Esophagus squamous epithelium (tissue), 5 donors: ENCODE data around the gene PTP4A2. TPM values are rescaled to one million over a fixed set of nuclear protein-coding genes. Genes with fewer than 3 reads are reported as not detected.

Experiments used
- DNase-seq: peaks from one replicate; lab custom pipeline; 2025; lab: John Stamatoyannopoulos, UW
- H3K27ac ChIP-seq, 4 donors: fragments of 200-600 bp; sonication (generic); one replicate each; pipeline ENCODE4 v1.5.1; 2016 to 2019; ENCODE audit warnings: mild to moderate bottlenecking in 1 of 4
- H3K27me3 ChIP-seq, 4 donors: fragments of 200-600 bp; sonication (generic); 1 replicate in 3 of 4; 2 replicates in 1 of 4; pipeline versions ENCODE4 v1.5.1 to v1.6.0; 2017 to 2021; ENCODE audit warnings: antibody characterized with exemption in 1 of 4
- H3K36me3 ChIP-seq, 3 donors: fragments of 200-600 bp; sonication (generic); one replicate each; pipeline ENCODE4 v1.5.1; 2016 to 2019
- H3K4me1 ChIP-seq, 3 donors: fragments of 200-600 bp; sonication (generic); one replicate each; pipeline ENCODE4 v1.5.1; 2017 to 2019
- H3K4me3 ChIP-seq, 4 donors: fragments of 200-600 bp; sonication (generic); 1 replicate in 3 of 4; 2 replicates in 1 of 4; pipeline ENCODE4 v1.5.1; 2016 to 2019; ENCODE audit warnings: mild to moderate bottlenecking in 2 of 4, moderate library complexity in 1 of 4
- H3K9me3 ChIP-seq, 3 donors: fragments of 200-600 bp; sonication (generic); one replicate each; pipeline ENCODE4 v1.5.1; 2016 to 2019
- CTCF ChIP-seq, 6 experiments: fragments of 450-650 bp in 4 of 6; fragments of 200-600 bp in 2 of 6; sonication (generic) in 2 of 6; IDR thresholded peaks; one replicate each; pipeline ENCODE4 v1.5.1; 2016 to 2019; ENCODE audit warnings: antibody characterized with exemption in 6 of 6, mild to moderate bottlenecking in 4 of 6, moderate library complexity in 4 of 6
- POLR2A ChIP-seq, 4 donors: fragments of 450-650 bp; IDR thresholded peaks; one replicate each; pipeline ENCODE4 v1.6.1; 2017; ENCODE audit warnings: antibody characterized with exemption in 4 of 4, mild to moderate bottlenecking in 4 of 4, moderate library complexity in 3 of 4
- WGBS, 2 donors: methylation state at CpG; one replicate each; pipeline ENCODE4 v1.1.5; 2018; 5-methylcytosine and 5-hydroxymethylcytosine counted together
- intact Hi-C: fragments of 100-400 bp; cut with DNase I; formaldehyde crosslinking; loops from one replicate; pipeline ENCODE4 v1.15.0; 2022
- total RNA-seq, 4 donors: library from RNA; depleted of rRNA; stranded (reverse); fragments of >200 nt; gene quantifications; one replicate each; pipeline ENCODE4 v1.1.0, GENCODE V29; 2016
- donor health status: DM: yes; HTN: yes; CAD: no.

Gene PTP4A2
- total RNA-seq, 4 donors from 2014 or later = 71.4 to 122 (median 108) TPM

- H3K9me3 ChIP-seq = no peaks in the 10 kb centered on the region
- no peak for DNase-seq
- TF ChIP-seq POLR2A (IDR thresholded peaks at IDR 0.05) (no peak), CTCF (IDR thresholded peaks at IDR 0.05) (no peak)
- WGBS, 2 donors = 41 to 72% methylated on average over 7 of the region's 7 CpGs
- no peaks in the 10 kb centered on the region for H3K36me3 ChIP-seq
- H3K27me3 ChIP-seq = no peaks in the 10 kb centered on the region
- H3K27ac ChIP-seq = no peak overlapping the region
- no peaks in the 10 kb centered on the region for H3K4me1 ChIP-seq
- H3K4me3 ChIP-seq = no peak overlapping the region
- intact Hi-C loops = no loop called here
Observed at GRCh38 chr1:31860581-31860980, 77.6 kb downstream of the PTP4A2 start.

- Histone ChIP-seq H3K36me3 (no peaks in the 10 kb centered on the region), H3K4me1 (no peaks in the 10 kb centered on the region), H3K27ac (no peak overlapping the region), H3K27me3 (no peaks in the 10 kb centered on the region), H3K4me3 (no peak overlapping the region), H3K9me3 (no peaks in the 10 kb centered on the region)
- no peak for DNase-seq
- TF ChIP-seq POLR2A (IDR thresholded peaks at IDR 0.05) (no peak), CTCF (IDR thresholded peaks at IDR 0.05) (no peak)
- intact Hi-C loops = no loop called here
- 68 to 81% methylated on average over 2 of the region's 2 CpGs for WGBS, 2 donors
Observed at GRCh38 chr1:31859719-31860118, 78.4 kb downstream of the PTP4A2 start.

GRCh38 chr1:31859044-31859443, 79.1 kb downstream of the PTP4A2 start:
- WGBS, 2 donors = 91 to 100% methylated on average over 3 of the region's 3 CpGs
- no peaks in the 10 kb centered on the region for H3K27me3 ChIP-seq
- no peaks in the 10 kb centered on the region for H3K36me3 ChIP-seq
- H3K4me3 ChIP-seq = no peak overlapping the region
- no peaks in the 10 kb centered on the region for H3K4me1 ChIP-seq
- H3K27ac ChIP-seq = no peak overlapping the region
- TF ChIP-seq POLR2A (IDR thresholded peaks at IDR 0.05) (no peak), CTCF (IDR thresholded peaks at IDR 0.05) (no peak)
- intact Hi-C loops = no loop called here
- H3K9me3 ChIP-seq = no peaks in the 10 kb centered on the region
- DNase-seq = no peak

GRCh38 chr1:31857863-31858262, 80.3 kb downstream of the PTP4A2 start:
- DNase-seq = no peak
- Histone ChIP-seq H3K9me3 (no peaks in the 10 kb centered on the region), H3K4me1 (no peaks in the 10 kb centered on the region), H3K27ac (no peak overlapping the region), H3K27me3 (no peaks in the 10 kb centered on the region), H3K36me3 (no peaks in the 10 kb centered on the region), H3K4me3 (no peak overlapping the region)
- TF ChIP-seq CTCF (IDR thresholded peaks at IDR 0.05) = no peak
- TF ChIP-seq POLR2A (IDR thresholded peaks at IDR 0.05) = no peak
- intact Hi-C loops = no loop called here
- WGBS, 2 donors = 88 to 90% methylated on average over 6 of the region's 6 CpGs

Other genes starting within 250 kb of the PTP4A2 start
- gene COL16A1, start 234.4 kb downstream of the PTP4A2 start, total RNA-seq = 10 to 100 TPM in 2 of 4 donors, 1 to 10 TPM in 2; 8.8 to 35.5 (median 16.4) TPM
- 1 to 10 TPM in 2 of 4 donors, under 1 TPM in 2; 0.18 to 2.1 (median 0.86) TPM for gene ADGRB2, start 174.0 kb downstream of the PTP4A2 start, total RNA-seq
- gene SPOCD1, start 122.3 kb downstream of the PTP4A2 start, total RNA-seq = under 1 TPM in 3 of 4 donors, not detected in 1; 0.18 to 0.40 (median 0.38) TPM
- 10 to 100 TPM; 56.5 to 72.4 (median 70.8) TPM for gene KHDRBS1, start 75.5 kb upstream of the PTP4A2 start, total RNA-seq
- 1 to 10 TPM; 3.6 to 5.6 (median 4.9) TPM for gene TMEM39B, start 134.6 kb upstream of the PTP4A2 start, total RNA-seq
- 10 to 100 TPM; 27.7 to 38.0 (median 36.5) TPM for gene KPNA6, start 169.7 kb upstream of the PTP4A2 start, total RNA-seq
- 10 to 100 TPM; 34.5 to 54.0 (median 40.7) TPM for gene TXLNA, start 241.3 kb upstream of the PTP4A2 start, total RNA-seq